ENCODE data around the gene USP36. TPM values are rescaled to one million over a fixed set of nuclear protein-coding genes. Genes with fewer than 3 reads are reported as not detected.

The USP36 gene
- total RNA-seq, 6 experiments from 2014 or later = 12.7 to 27.8 (median 18.7) TPM

- peaks cover 0 to 83% (median 42%) of the 10 kb centered on the region in 4 donors for H3K4me1 ChIP-seq
These were observed 93.1 kb downstream of the USP36 start for GRCh38 chr17:78747488-78747887.

GRCh38 chr17:78746949-78747269 is 93.7 kb downstream of the USP36 start:
- H3K27me3 ChIP-seq = no peaks in the 10 kb centered on the region
- WGBS (ENCODE audit: insufficient coverage, low coverage, low lambda C conversion rate, missing lambda C conversion rate) = 27% methylated on average over 1 of the region's 2 CpGs
- no peaks in the 10 kb centered on the region for H3K36me3 ChIP-seq
- DNase-seq (no peak), ATAC-seq (peak; percentile 2 to 50 (median 42))
- no peaks in the 10 kb centered on the region for H3K9me3 ChIP-seq
- H3K27ac ChIP-seq = peak overlapping the region; percentile 81 to 91 (median 83)
- TF ChIP-seq POLR2A (IDR thresholded peaks at IDR 0.05) = no peak
- TF ChIP-seq CTCF (IDR thresholded peaks at IDR 0.05) = no peak
- intact Hi-C loops (cut with DNase I) = no loop called here
- H3K4me1 ChIP-seq = peaks cover 0 to 84% (median 44%) of the 10 kb centered on the region in 4 donors
- peak overlapping the region in 2 of 3 donors; percentile 31 to 32 for H3K4me3 ChIP-seq

More at GRCh38 chr17:78747488-78747887, 93.1 kb downstream of the USP36 start:
- no peaks in the 10 kb centered on the region for H3K27me3 ChIP-seq
- peak overlapping the region; percentile 11 to 32 (median 31) for H3K4me3 ChIP-seq
- intact Hi-C loops (cut with DNase I) = no loop called here
- peak overlapping the region; percentile 81 to 91 (median 83) for H3K27ac ChIP-seq
- peak in 1 of 4 donors; percentile 0 for ATAC-seq
- H3K36me3 ChIP-seq = no peaks in the 10 kb centered on the region
- 16% methylated on average over 2 of the region's 2 CpGs for WGBS (ENCODE audit: insufficient coverage, low coverage, low lambda C conversion rate, missing lambda C conversion rate)
- DNase-seq = no peak
- no peaks in the 10 kb centered on the region for H3K9me3 ChIP-seq
- TF ChIP-seq CTCF (IDR thresholded peaks at IDR 0.05) (no peak), POLR2A (IDR thresholded peaks at IDR 0.05) (no peak)

- H3K27ac ChIP-seq = peak overlapping the region; percentile 81 to 91 (median 83)
- TF ChIP-seq CTCF (IDR thresholded peaks at IDR 0.05) = no peak
- TF ChIP-seq POLR2A (IDR thresholded peaks at IDR 0.05) = no peak
- H3K27me3 ChIP-seq = no peaks in the 10 kb centered on the region
- peak; percentile 0 to 17 (median 7) for ATAC-seq
- H3K36me3 ChIP-seq = no peaks in the 10 kb centered on the region
- peaks cover 0 to 84% (median 43%) of the 10 kb centered on the region in 4 donors for H3K4me1 ChIP-seq
- H3K4me3 ChIP-seq = no peak overlapping the region
- DNase-seq = no peak
- intact Hi-C loops (cut with DNase I) = no loop called here
- WGBS (ENCODE audit: insufficient coverage, low coverage, low lambda C conversion rate, missing lambda C conversion rate) = 34% methylated on average over 10 of the region's 12 CpGs
- no peaks in the 10 kb centered on the region for H3K9me3 ChIP-seq
These were observed 94.2 kb downstream of the USP36 start for GRCh38 chr17:78746263-78746948.

Other genes starting within 250 kb of the USP36 start
- gene CYTH1, start 58.5 kb downstream of the USP36 start, total RNA-seq = 10 to 100 TPM; 14.8 to 46.2 (median 28.8) TPM
- gene CEP295NL, start 62.4 kb upstream of the USP36 start, total RNA-seq = 1 to 10 TPM in 1 of 6 experiments, under 1 TPM in 5; 0.19 to 1.0 (median 0.53) TPM
- 10 to 100 TPM; 18.9 to 36.1 (median 26.7) TPM for gene TIMP2, start 84.6 kb upstream of the USP36 start, total RNA-seq
- gene LGALS3BP, start 139.1 kb upstream of the USP36 start, total RNA-seq = 100 to 1,000 TPM in 4 of 6 experiments, 10 to 100 TPM in 2; 82.8 to 257 (median 121) TPM
- gene CANT1, start 168.9 kb upstream of the USP36 start, total RNA-seq = 10 to 100 TPM; 15.6 to 26.3 (median 18.7) TPM
- 10 to 100 TPM in 5 of 6 experiments, 1 to 10 TPM in 1; 9.8 to 40.2 (median 26.2) TPM for gene C1QTNF1, start 183.4 kb upstream of the USP36 start, total RNA-seq
- gene ENGASE, start 234.0 kb upstream of the USP36 start, total RNA-seq = 10 to 100 TPM in 5 of 6 experiments, 1 to 10 TPM in 1; 7.4 to 63.7 (median 39.1) TPM

All from right lobe of liver (tissue), 6 donors.